Measurements from ENCODE around the gene NPEPL1. TPM values are rescaled to one million over a fixed set of nuclear protein-coding genes. Genes with fewer than 3 reads are reported as not detected.

The NPEPL1 gene
- total RNA-seq, 2 experiments from 2014 or later: 15.4 to 17.1 TPM

DNA sequence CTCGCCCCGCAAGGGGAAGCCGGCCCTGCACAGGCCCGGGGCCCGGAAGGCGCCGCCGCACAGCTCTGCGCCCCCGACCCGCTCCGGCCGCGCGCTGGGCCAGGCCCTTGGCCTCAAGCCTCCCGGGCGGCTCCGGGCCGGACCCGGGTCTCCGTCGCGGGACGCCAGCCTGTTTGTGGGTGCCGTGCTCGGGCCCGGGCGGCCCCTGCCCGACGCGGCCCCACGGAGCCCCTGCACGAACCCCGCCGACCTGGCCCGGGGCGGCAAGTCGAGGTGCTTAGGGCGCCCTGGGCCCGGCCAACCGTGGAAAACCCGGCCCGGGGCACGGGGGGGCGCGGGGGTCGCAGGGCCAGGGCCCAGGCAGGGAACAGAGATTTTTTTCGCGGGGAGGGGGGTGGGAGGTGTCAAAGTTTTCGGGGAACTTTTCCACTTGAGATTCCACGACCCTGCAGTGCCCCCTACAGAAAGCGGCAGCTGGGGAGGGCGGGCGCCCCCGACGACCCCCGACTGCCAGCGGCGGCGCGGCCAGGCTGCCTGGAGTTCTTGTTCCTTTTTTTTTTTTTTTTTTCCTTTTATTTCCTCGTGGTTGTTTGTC is 42.3 kb upstream of the NPEPL1 start:
- Mint-ChIP-seq H3K4me1 (ENCODE audit: low read depth) (peaks cover 12% of the 10 kb centered on the region), H3K27ac (peak overlapping the region; percentile 95)
- POLR2A ChIA-PET: interaction anchor here (0.9 to 3.0 kb wide), 16 partner anchors 9 to 382 kb away, joined by 3 to 16 read pairs (median 5); partner anchors contain the start of genes ATP5F1E, GNAS and NPEPL1

DNA sequence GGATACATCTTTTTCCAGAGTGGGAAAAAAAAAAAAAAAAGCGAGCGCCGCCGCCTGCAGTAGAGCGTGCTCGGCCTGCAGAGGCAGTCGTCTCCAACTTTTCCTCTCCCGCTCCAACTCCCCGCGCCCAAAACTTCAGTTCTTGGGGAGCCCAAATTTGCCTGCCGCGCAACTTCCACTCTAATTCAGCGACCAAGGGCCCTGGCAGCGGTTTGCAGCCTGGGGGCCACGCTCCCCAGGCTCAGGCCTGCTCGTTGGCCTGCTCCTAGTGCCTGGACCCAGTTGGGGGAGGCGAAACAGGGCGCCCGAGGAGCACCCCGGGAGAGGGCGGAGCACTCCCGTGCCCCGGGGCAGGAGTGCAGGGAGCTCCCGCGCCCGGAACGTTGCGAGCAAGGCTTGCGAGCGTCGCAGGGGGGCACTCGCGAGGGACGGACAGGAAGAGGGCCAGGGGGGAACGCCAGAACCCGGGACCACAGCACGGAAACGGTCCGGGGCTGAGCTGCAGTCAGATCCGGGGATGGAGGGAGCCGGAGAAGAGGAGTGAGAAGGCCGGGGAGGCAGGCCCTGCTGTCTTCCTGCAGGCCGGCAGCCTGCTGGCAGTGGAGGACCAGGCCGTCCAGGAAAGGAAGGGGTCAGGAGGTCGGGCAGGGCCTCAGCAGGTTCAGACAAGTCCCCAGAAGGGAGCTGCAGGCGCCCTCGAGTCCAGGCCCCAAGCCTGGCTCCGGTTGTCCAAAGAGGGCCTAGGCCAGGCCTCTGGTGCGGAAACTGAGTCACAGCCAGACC is 41.6 kb upstream of the NPEPL1 start, which contains the start of gene STX16:
TSS of gene STX16 (plus strand) at position 508 of the 783 bp plus-strand sequence. CDS start 724 bp downstream, outside the sequence.
- POLR2A ChIA-PET: interaction anchor here (0.9 to 3.0 kb wide), 20 partner anchors 8 to 381 kb away, joined by 3 to 16 read pairs (median 5); partner anchors contain the start of genes ATP5F1E, GNAS and NPEPL1
- TF ChIP-seq, protein P1, sequence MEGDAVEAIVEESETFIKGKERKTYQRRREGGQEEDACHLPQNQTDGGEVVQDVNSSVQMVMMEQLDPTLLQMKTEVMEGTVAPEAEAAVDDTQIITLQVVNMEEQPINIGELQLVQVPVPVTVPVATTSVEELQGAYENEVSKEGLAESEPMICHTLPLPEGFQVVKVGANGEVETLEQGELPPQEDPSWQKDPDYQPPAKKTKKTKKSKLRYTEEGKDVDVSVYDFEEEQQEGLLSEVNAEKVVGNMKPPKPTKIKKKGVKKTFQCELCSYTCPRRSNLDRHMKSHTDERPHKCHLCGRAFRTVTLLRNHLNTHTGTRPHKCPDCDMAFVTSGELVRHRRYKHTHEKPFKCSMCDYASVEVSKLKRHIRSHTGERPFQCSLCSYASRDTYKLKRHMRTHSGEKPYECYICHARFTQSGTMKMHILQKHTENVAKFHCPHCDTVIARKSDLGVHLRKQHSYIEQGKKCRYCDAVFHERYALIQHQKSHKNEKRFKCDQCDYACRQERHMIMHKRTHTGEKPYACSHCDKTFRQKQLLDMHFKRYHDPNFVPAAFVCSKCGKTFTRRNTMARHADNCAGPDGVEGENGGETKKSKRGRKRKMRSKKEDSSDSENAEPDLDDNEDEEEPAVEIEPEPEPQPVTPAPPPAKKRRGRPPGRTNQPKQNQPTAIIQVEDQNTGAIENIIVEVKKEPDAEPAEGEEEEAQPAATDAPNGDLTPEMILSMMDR (IDR thresholded peaks at IDR 0.05): peak; percentile 89
- Mint-ChIP-seq H3K27me3 (no peaks in the 10 kb centered on the region), H3K9me3 (no peaks in the 10 kb centered on the region), H3K4me1 (ENCODE audit: low read depth) (peaks cover 14% of the 10 kb centered on the region), H3K4me3 (peak within 1 kb of the TSS; percentile 93), H3K36me3 (ENCODE audit: low read depth) (peaks cover 29% of the 10 kb centered on the region), H3K27ac (peak within 1 kb of the TSS; percentile 95)
- CTCF ChIA-PET: interaction anchor here (0.6 to 3.3 kb wide), 20 partner anchors 8 to 415 kb away, joined by 3 to 24 read pairs (median 4); partner anchors contain the start of gene GNAS-AS1
- intact Hi-C loops (cut with micrococcal nuclease): loop anchor here (5.0 kb wide), 3 partner anchors 41 to 414 kb away; partner anchors contain the start of genes NPEPL1 and RAB22A
- ATAC-seq (peak; percentile 86), DNase-seq (peak; percentile 90)

More for the DNA sequence above, 42.3 kb upstream of the NPEPL1 start:
- intact Hi-C loops (cut with micrococcal nuclease): loop anchor here (5.0 kb wide), 3 partner anchors 42 to 413 kb away; partner anchors contain the start of genes NPEPL1 and RAB22A
- Mint-ChIP-seq H3K9me3 (no peaks in the 10 kb centered on the region), H3K4me3 (peak overlapping the region; percentile 93), H3K36me3 (ENCODE audit: low read depth) (peaks cover 26% of the 10 kb centered on the region), H3K27me3 (no peaks in the 10 kb centered on the region)
- ATAC-seq: peak; percentile 7
- TF ChIP-seq, protein P1 (IDR thresholded peaks at IDR 0.05): no peak
- peak; percentile 52 for DNase-seq
- CTCF ChIA-PET: interaction anchor here (0.5 to 3.3 kb wide), 16 partner anchors 8 to 378 kb away, joined by 3 to 24 read pairs (median 4); partner anchors contain the start of gene GNAS-AS1

DNA sequence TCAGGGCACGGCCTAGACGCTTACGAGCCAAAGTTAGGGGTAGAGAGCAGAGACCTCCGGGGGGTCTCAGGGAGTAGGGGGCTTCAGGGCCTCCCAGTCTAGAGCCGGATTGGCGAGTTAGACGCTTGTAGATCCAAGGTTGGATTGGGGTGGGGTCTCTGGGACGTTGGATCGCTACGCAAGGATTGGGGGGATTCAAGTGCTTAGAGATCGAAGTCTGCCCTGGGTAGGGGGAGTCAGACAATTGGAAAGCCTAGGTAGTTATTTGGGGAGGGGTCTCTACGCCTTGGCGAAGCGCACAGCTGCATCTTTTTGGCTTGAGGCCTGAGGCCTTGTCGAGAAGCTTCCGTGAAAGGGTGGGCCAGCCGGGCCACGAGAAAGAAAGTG is 41.0 kb upstream of the NPEPL1 start:
- TF ChIP-seq, protein P1 (IDR thresholded peaks at IDR 0.05): no peak
- no peak for DNase-seq
- ChIA-PET POLR2A (interaction anchor here (0.6 to 3.0 kb wide), 26 partner anchors 8 to 1022 kb away, joined by 3 to 16 read pairs (median 4); partner anchors contain the start of genes ATP5F1E, GNAS and NPEPL1), CTCF (interaction anchor here (0.8 to 3.3 kb wide), 20 partner anchors 8 to 415 kb away, joined by 3 to 24 read pairs (median 4); partner anchors contain the start of gene GNAS-AS1)
- intact Hi-C loops (cut with micrococcal nuclease): loop anchor here (5.0 kb wide), 3 partner anchors 41 to 414 kb away; partner anchors contain the start of genes NPEPL1 and RAB22A
- H3K4me3 Mint-ChIP-seq: peak overlapping the region; percentile 93
- H3K9me3 Mint-ChIP-seq: no peaks in the 10 kb centered on the region
- no peaks in the 10 kb centered on the region for H3K27me3 Mint-ChIP-seq
- peaks cover 19% of the 10 kb centered on the region for H3K4me1 Mint-ChIP-seq (ENCODE audit: low read depth)
- peaks cover 33% of the 10 kb centered on the region for H3K36me3 Mint-ChIP-seq (ENCODE audit: low read depth)
- H3K27ac Mint-ChIP-seq: peak overlapping the region; percentile 95
- no peak for ATAC-seq

DNA sequence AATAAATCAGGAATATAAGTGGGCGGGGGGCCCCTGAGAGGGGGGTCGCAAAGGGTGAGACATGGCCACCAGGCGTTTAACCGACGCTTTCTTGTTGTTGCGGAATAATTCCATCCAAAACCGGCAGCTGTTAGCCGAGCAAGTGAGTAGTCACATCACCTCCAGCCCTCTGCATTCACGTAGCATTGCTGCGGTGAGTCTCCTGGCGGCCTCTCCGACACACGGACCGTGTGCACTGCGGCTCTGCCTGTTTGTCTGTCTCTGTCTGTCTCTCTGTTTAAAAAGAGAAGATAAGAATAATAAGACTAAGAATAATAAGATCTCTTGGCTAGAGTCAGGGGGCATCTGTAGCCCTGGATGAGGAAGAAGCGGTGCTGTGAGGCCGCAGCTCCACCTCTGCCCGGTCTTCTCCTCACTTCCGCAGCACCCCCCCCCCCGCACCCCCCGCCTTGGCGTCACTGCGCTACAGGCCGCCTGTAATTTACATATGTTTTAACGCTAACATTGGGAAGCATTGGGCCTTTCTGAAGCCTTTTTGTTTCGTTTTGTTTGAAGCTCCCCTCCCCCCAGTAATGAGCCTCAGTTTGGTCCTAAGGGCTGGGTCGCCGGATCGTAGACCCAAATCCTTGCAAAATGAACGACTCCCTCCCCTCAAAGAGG is 40.5 kb upstream of the NPEPL1 start:
- ATAC-seq: peak; percentile 44
- intact Hi-C loops (cut with micrococcal nuclease): loop anchor here (5.0 kb wide), 3 partner anchors 40 to 415 kb away; partner anchors contain the start of genes NPEPL1 and RAB22A
- DNase-seq: peak; percentile 69
- no peaks in the 10 kb centered on the region for H3K9me3 Mint-ChIP-seq
- peaks cover 35% of the 10 kb centered on the region for H3K36me3 Mint-ChIP-seq (ENCODE audit: low read depth)
- H3K4me3 Mint-ChIP-seq: peak overlapping the region; percentile 93
- ChIA-PET POLR2A (interaction anchor here (0.6 to 3.0 kb wide), 25 partner anchors 7 to 1023 kb away, joined by 3 to 16 read pairs (median 4); partner anchors contain the start of genes ATP5F1E, GNAS and NPEPL1), CTCF (interaction anchor here (0.8 to 3.3 kb wide), 12 partner anchors 7 to 416 kb away, joined by 3 to 24 read pairs (median 4); no protein-coding TSS in a partner anchor)
- no peaks in the 10 kb centered on the region for H3K27me3 Mint-ChIP-seq
- peaks cover 25% of the 10 kb centered on the region for H3K4me1 Mint-ChIP-seq (ENCODE audit: low read depth)
- TF ChIP-seq, protein P1 (IDR thresholded peaks at IDR 0.05): no peak
- peak overlapping the region; percentile 95 for H3K27ac Mint-ChIP-seq
